T-helper 2 cell treated with Interferon-gamma antibody and Interleukin-4, amounts not matched to agents 100 ng/mL and 5 ng/mL, for 36 hours (primary cell): ENCODE results near the gene ABHD17C. TPM values are rescaled to one million over a fixed set of nuclear protein-coding genes. Genes with fewer than 3 reads are reported as not detected.

Experiments used
- intact Hi-C: fragments of 100-400 bp; cut with micrococcal nuclease; formaldehyde crosslinking; loops from one replicate; pipeline ENCODE4 v1.15.1; 2023
- total RNA-seq: library from RNA; stranded (reverse); gene quantifications from 2 replicates; pipeline ENCODE4 v1.2.3, GENCODE V29; 2022

Gene ABHD17C
- total RNA-seq, 1 donor from 2014 or later, result 3.7 TPM

DNA sequence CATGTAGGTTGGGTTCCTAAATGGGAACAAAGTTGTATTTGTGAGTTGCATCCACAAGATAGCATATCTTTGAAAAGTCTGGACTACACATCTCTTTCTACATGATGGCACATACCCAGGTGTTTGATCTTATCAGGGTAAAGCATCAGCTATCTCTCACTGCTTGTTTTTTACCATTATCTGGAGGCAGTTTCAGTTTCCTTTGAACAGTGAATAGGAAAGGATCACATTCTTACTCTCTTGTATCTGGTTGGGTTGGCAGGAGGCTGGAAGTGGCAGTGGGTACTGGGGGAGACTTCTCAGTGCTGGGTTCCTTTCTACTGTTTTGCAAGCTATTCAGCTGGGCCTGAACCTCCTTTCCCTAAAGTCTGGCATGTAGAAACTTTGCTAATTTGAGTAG lies 88.2 kb downstream of the ABHD17C start:
- intact Hi-C loops, result loop anchor here (10.0 kb wide), 1 partner anchor 482 kb away; no protein-coding TSS in a partner anchor

DNA sequence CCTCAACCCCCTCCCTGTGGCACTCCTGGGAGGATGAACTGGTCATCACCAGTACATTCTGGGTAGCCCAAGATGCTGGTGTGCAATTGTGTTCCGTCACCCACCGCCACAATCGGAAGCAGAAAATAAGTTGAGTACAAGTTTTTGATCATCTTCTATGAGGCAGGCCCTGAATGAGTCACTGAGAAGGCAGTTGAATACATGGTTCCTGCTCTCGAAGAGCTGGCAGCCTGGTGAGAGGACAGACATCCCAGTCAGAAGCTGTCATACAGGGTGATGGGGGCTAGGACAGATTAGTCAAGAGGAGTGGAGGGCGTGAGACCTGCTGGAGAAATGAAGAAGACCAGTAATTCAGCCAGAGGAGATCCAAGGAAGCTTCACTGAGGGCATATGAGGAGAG lies 90.2 kb downstream of the ABHD17C start:
- intact Hi-C loops, result loop anchor here (1.0 to 10.0 kb wide), 3 partner anchors 19 to 479 kb away; partner anchors contain the start of gene MESD

DNA sequence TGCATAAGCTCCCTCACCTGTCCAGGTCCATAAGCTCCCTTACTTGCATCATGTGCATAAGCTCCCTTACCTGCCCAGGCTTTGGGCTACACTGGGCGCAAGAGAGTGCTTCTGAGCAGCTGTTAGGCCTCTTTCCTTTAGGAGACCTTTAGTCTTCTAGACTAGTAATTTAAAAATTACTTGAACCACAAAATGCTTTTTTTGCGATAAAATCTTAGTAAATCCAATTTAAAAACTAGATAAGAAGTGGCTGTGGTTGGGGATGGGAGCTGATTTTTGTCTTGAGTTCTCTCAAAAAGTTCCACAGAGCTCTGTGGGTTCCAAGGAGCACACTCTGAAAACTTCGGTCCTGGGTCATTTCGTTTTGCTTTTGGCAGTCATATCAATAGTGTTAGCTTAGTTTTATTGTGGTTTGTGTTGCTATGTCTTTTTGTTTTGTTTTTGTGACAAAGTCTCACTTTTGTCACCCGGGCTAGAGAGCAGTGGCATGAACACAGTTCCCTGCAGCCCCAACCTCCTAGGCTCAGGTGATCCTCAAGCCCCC lies 90.8 kb downstream of the ABHD17C start:
- intact Hi-C loops, result loop anchor here (1.0 to 10.0 kb wide), 3 partner anchors 18 to 479 kb away; partner anchors contain the start of gene MESD

GRCh38 chr15:80787316-80787715 lies 92.2 kb downstream of the ABHD17C start:
- intact Hi-C loops, result loop anchor here (5.0 to 10.0 kb wide), 2 partner anchors 200 to 477 kb away; partner anchors contain the start of gene MESD

DNA sequence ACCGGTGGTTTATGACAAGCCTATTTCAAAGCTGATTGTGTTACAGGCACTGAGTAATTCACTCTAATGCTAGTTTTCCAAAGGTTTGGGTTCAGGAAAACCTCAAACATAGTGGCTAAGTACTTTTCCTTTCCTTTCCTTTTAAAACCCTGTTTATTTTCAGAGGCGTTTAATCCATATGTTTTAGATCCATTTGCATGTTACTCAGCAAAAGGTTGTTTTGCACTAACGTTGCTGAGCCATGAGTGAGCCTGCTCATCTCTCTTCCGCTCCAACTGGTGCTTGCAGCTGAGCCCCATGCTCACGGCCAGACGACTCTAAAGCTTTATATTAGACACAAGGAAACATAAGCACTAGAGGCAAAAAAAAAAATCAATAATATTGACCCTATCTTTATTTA lies 93.4 kb downstream of the ABHD17C start:
- intact Hi-C loops, result loop anchor here (5.0 to 10.0 kb wide), 2 partner anchors 199 to 476 kb away; partner anchors contain the start of gene MESD

GRCh38 chr15:80789296-80789695 lies 94.2 kb downstream of the ABHD17C start:
- intact Hi-C loops, result loop anchor here (5.0 to 10.0 kb wide), 2 partner anchors 198 to 476 kb away; partner anchors contain the start of gene MESD

- intact Hi-C loops, result loop anchor here (5.0 to 10.0 kb wide), 2 partner anchors 198 to 475 kb away; partner anchors contain the start of gene MESD
Measured at GRCh38 chr15:80789796-80790195, 94.7 kb downstream of the ABHD17C start.

DNA sequence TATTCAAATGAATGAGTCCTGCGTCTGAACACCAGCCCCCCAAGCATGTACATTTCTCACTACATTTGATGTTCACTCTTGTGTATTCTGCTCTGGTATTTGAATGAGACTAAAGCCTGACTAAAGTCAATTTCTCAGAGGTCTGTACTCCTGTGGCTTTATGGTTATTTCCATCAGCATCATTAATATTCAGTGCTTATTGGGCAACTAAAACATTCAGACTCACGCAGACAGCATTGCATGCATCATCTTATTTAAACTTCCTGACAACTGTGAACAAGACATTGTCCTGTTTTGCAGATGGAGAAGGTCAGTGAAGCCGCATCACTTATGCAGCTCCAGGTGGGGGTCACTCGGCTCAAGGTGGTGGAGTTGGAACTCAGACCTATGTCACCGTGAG lies 95.1 kb downstream of the ABHD17C start:
- intact Hi-C loops, result no loop called here

GRCh38 chr15:80791004-80791403 lies 95.9 kb downstream of the ABHD17C start:
- intact Hi-C loops, result no loop called here

GRCh38 chr15:80796407-80796806 lies 101.3 kb downstream of the ABHD17C start:
- intact Hi-C loops, result no loop called here

DNA sequence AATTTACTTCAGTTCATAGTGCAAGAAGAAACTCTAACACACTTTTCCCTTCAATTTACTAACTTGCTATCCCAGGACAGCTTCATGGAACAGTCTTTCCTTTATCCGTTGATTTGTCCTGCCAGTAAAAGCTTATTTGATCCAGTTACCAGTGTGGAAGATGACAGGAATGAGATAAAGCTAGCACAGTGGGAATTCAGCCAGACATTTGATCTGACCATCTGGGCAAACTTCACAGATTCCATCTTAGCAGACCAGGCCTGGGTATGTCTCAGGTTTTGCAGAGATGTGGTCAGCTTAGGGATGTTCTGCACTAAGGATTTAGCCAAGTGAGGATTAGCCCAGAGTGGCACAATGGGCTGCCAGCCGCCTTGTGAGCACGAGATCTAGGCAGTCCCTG lies 103.8 kb downstream of the ABHD17C start:
- intact Hi-C loops, result no loop called here

DNA sequence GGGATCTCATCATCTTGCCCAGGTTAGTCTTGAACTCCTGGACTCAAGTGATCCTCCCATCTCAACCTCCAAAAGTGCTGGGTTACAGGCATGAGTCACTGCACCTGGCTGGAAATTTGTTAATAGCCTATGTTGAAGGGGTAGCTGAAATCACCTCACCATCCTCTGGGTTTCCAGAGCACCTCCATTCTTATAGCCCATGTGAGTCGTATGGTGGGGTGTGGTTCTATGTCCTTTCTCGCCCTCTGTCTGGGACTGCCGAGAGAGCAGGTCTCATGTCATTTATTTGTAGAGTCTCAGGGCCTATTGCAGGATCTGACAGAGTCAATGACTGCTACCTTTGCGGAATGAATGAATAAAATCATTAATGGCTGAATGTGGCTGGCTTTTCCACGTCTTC lies 105.0 kb downstream of the ABHD17C start:
- intact Hi-C loops, result no loop called here

- intact Hi-C loops, result no loop called here
Measured at GRCh38 chr15:80801891-80802680, 107.0 kb downstream of the ABHD17C start.

DNA sequence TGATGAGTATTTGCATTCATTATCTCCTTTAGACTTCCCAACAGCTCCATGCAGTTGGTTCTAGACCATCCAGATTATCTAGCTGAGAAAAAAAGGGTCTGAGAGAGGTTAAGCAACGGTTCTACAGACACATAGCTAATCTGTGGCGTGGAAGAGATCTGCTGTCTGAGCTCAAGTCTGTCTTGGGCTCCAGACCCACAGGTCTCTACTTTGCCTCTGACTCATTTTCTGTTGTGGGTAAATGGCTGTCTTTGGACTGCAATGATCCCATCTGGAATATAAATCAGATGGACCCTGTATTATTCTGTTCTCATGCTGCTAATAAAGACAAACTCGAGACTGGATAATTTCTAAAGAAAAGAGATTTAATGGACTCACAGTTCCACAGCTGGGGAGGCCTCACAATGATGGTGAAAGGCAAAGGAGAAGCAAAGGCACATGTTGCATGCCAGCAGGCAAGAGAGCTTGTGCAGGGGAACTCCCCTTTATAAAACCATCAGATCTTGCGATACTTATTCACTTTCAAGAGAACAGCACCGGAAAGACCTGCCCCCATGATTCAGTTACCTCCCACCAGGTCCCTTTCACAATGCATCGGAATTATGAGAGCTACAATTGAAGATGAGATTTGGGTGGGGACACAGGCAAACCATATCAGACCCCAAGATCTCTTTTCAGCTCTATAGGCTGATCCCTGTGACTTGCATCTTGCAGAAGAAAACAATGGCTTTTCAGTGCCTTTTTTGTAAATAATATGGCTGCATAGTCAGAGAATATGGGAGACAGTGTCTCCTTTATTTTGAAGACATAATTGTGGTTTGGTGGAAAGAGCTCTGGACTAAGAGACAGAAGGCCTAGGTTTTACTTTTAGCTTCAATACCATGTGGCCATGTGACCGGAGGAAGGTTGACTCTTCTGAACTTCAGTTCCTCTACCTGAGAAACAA lies 108.7 kb downstream of the ABHD17C start:
- intact Hi-C loops, result loop anchor here (1.0 kb wide), 1 partner anchor 19 kb away; no protein-coding TSS in a partner anchor

DNA sequence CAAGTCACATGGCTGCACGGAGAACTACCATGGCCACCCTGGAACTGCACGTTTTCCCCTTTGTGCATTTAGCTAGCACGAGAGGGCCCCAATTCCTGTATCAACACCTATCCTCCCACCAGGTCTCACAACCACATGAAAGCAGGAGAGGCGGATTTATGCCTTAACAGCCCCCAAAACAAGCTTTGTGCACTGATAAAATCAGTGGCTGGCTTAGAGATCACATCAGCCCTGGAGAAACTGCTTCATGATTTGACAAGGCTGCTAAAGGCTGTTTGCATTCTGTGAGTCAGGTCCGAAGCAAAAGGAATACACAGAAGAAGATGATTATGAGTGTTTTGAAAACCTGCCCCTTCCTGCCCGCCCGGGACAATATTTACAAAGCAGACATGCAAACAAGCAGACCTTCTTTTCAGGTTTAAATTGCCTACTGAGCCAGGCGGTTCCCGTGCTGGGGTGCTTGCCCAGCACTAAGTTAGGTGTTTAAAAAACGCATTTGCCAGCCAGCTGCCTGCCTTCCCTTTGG lies 109.9 kb downstream of the ABHD17C start:
- intact Hi-C loops, result loop anchor here (1.0 kb wide), 1 partner anchor 20 kb away; no protein-coding TSS in a partner anchor

Other genes with a start within 250 kb of the ABHD17C start
- gene CEMIP, start 84.1 kb downstream of the ABHD17C start, total RNA-seq, result 0.91 TPM in 2 replicates